ENCODE measurements around the gene KCNT1.

GRCh38 chr9:135739271-135740220 is 37.6 kb downstream of the KCNT1 start:
- no peak for TF ChIP-seq CTCF (IDR thresholded peaks at IDR 0.05)
- no peak for TF ChIP-seq POLR2A (IDR thresholded peaks at IDR 0.05)
